Effector CD4-positive, alpha-beta T cell (primary cell): Measurements from ENCODE around the gene TNN.
"Not testable (repeated sequence)": the region's sequence is repeated elsewhere in the genome, so short reads cannot be mapped to it uniquely, and the experiment has no call there.

Experiments
- DNase-seq: peaks from one replicate; pipeline ENCODE4 v3.0.0-alpha.2; 2020

The TNN gene

DNA sequence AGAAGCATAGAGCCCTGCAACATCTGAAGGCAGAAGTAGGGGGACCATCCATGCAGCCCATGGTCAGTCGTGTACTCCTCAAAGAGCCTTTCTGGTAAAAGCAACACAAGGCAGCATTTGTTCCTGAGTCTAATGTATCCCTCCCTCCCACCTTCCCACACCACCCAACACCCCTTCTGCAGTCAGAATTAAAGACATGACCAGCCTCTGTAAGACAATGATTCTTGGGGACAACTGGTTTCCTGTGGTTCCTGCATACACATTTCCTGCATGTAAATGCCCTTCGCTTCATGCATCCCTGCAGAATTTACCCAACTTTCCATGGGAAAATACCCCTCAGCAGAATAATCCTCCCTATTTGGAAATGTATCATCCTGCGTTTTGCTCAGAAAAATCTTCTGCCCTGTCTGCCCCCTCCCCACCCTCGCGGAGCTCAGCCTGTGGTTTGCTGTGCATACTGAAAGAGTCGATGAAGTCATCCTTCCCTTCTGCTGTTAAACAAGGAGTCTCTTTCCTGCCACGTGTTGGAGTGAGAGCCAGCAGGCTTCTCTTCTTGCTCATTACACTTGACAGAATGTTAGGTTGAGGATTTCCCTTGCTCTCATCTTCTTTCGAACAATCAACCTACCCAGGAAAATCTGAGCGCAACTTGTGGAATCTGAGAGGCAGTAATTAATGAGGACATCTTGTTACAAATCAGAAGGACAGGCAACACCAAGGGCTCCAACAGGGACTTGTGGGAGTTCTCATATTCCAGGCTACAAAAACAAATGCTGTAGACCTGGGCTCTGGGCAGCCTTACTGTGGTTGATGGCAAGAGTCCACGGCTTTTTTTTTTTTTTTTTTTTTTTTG lies 4.7 kb downstream of the TNN start:
- DNase-seq: no peak

DNA sequence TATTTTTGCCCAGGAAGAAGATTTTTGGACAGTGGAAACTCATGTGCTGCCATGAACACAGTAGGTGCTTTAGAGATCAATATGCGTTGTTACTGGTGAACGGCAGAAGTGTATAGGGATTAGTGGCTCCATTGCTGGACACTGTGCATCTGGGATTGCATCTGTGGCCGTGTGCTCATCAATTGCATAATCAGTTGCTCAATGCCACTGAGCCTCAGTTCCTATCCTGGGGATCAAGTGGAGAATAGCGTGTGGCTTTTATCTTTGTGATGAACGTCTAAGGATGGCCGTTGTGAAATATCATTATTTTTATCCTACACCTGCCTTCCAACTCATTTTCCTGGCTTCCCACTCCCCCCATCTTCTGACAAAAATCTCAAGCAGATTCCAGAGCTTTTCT lies 5.4 kb downstream of the TNN start:
- DNase-seq: no peak

DNA sequence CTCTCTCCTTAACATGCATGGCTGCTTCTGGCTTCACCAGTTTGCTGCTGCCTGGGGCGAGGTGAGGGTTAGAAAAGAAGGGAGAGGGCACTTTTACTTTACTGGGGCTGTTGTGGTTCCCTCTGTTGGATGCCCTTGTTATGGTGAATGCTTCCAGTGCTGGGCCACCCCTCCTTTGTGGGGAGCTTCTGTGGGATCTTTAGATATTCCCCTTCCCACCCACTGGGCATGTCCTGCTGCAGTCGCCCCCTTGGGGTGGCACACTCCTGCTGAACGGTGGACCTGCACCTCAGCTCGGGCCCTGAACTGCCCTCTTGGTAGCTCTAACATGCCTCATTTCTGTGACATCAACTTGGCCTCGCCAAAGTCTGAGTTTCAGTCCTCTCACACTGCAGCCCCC lies 6.0 kb downstream of the TNN start:
- no peak for DNase-seq

DNA sequence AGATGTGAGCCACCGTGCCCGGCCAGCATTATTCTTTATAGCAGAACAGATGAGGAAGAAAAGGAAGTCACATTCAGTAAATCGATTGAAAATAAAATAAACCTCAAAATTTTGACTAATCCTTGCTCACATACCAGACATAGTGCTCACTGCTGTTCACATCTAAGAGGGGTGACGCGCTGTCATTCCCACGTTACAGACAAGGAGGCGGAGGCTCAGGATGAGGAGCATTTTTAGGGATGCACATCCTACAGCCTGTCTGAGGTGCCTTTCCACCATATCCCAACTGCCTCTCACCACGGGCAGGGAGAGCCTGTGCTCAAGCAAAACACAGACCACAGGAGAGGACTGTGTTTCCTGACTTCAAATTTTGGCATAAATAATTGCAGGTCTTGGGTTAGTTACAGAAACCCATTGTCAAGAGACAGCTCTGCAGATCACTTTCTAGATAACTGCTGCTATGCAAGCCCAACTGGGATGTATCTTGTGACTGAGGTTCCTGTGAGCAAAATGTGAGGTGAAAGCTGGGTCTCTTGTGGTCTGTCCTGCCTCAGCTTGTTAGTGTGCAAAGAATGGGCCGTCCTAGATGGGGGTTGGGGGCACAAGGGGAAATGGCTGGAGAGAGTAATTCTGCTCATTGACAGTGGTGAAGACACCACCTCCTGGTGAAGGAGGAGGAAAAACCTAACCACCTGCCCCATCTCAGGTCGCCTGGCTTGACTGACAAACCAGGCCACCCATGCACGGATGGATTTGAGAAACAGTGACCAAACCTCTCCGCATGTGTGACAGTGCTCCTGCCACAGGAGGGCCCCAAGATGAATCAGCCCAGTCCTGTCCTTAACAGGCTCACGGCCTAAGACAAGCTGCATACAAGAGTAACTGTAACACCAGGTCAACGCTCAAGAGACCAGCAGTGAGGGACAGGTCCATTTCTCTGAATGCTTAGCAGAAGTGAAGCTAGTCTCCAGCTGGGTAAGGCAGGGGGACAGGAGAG lies 8.2 kb downstream of the TNN start:
- DNase-seq: no peak

DNA sequence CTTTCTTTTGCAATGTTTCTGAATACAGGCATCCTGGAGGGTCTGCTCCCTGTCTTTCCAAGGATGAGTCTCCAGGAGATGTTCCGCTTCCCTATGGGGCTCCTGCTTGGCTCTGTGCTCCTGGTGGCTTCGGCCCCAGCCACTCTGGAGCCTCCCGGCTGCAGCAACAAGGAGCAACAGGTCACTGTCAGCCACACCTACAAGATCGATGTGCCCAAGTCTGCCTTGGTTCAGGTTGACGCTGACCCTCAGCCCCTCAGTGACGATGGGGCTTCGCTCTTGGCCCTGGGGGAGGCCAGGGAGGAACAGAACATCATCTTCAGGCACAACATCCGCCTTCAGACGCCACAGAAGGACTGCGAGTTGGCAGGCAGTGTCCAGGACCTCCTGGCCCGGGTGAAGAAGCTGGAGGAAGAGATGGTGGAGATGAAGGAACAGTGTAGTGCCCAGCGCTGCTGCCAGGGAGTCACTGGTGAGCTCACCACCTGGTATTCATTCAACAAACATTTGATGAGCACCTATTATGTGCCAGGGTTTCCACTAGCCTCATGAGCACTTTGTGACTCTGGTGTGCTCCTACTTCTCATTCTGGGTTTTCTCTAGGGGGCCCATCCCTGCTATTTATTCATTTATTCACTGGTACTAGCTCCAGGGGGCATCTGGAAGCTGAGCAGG lies 9.9 kb downstream of the TNN start:
- no peak for DNase-seq

DNA sequence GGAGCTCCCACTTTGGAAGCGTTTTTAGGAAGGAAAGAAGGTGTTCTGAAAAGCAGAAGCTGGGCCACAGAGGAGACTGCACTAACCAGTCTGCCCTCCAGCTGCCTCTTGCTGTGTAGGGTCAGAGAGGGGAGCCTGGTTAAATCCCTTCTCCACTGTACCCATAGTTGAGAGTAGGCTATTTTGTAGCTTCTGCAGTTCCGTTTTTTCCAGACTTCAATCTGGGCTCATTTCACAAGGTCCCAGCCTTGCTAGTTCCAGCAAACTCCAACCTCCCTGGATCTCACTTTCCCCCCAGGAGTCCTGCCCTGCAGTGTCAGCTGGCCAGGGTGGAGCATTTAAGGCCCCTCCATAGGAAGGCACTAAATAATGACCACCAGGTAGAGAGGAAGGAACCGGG lies 11.0 kb downstream of the TNN start:
- no peak for DNase-seq

DNA sequence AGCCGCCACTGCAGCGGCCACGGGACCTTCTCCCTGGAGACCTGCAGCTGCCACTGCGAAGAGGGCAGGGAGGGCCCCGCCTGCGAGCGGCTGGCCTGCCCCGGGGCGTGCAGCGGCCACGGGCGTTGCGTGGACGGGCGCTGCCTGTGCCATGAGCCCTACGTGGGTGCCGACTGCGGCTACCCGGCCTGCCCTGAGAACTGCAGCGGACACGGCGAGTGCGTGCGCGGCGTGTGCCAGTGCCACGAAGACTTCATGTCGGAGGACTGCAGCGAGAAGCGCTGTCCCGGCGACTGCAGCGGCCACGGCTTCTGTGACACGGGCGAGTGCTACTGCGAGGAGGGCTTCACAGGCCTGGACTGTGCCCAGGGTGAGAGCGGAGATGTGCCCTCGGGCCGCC lies 11.7 kb downstream of the TNN start:
- no peak for DNase-seq

DNA sequence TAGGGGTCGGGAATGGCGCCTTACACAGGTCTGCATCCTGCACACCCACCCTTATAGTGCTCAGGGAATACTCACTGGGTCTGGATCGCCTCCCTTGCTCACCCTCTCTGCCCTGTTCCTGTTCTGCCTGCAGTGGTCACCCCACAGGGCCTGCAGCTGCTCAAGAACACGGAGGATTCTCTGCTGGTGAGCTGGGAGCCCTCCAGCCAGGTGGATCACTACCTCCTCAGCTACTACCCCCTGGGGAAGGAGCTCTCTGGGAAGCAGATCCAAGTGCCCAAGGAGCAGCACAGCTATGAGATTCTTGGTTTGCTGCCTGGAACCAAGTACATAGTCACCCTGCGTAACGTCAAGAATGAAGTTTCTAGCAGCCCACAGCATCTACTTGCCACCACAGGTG lies 12.4 kb downstream of the TNN start:
- DNase-seq: no peak

DNA sequence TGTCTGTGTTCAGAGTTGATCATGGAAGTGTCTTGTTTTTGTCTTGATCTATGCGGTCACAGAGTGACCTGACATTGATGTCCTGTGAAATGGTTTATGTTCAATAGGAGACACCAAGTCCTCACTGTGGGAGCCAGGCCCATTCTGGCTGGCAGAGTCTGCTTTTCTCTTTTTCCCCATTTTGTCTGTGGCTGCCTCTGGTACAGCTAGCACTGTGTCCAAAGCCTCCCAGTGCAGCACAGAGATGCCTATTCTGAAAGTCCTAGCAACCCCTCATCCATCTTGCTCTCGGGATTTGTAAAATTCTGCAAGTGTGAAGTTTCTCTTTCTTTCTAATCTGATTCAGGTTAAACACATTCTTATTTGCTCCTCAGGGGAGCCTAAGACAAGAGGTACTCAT lies 14.3 kb downstream of the TNN start:
- no peak for DNase-seq

DNA sequence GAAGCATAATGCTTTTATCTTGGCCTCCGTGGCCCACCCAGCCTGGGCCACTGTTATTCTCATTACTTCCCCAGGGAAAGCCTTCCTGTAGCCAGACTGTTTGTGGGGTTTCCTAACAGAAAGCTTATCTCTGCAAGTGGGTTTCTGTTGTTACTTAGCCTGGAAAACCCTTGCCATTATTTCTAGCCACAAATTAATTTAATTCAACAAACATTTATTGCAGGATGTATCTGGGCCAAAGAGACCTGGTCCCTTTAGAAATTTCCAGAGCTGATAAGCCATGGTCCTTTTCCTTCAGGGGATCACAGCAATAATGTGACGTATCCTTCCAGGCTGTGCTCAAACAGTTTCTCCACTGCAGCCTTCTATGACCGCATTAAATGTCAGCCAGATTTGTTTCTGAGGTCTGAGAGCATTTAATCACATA lies 20.9 kb downstream of the TNN start:
- no peak for DNase-seq

DNA sequence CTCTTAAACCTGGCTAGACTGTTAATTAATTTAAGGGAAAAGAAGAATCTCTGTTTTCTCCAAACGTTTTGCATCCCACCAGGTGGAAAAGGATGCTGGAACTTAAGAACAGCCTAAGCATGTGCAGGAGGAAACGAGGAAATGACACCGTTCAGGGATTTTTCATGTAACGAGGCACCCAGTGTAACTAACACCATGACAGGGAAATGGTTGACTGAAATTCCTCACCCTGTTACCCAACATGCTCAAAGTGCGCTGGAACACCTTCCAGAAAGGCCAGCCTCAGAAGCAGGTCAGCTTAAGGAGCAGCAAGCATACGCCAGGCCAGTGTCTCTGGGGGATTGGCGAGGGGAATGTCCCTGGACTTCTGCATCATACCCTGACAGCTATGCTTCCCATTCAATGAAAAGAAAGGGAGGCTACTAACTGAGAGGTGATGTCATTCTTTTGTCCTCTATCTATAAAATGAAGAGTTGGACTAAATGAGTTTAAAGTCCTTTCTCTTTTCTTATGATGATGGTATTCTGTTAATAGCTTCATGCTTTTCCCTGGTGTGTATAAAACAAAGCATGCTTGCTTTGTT lies 21.6 kb downstream of the TNN start:
- no peak for DNase-seq

DNA sequence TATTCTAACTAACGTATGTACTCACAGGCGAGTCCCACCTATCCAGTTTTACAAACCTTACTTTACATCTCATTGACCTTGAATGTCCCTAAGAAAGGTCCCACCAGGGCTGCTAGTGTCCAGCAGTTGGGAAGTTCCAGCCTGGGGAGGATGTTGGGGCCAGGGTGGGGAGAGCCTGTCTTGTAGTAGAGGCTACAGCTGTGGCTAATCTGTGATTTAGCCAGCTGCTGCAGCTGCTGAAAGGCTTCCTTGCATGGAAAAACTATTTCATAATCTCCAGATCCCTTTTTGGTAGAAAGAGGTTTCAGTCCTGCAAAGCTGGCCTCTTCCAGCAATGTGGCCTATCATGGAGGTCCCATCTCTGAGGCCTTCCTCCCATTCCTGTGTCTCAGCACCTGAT lies 23.1 kb downstream of the TNN start:
- no peak for DNase-seq

DNA sequence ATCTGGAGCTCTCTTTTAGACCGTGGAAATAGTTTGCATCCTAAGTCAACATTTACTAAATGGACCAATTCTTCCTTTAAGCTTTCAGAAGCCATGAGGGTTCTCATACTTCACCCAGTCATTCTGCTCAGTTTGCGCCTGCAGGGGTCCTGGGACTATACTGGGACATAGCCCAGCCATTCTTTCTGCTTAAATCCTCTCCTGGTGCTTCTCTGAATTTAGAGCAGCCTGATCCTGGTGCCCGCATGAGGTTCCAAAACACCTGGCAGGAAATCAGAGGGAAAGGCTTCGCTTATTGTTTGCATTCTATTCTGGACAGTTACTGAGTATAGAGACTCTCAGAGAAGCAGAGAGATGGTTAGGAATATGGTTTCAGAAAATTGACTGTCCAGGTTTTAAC lies 27.0 kb downstream of the TNN start:
- no peak for DNase-seq

DNA sequence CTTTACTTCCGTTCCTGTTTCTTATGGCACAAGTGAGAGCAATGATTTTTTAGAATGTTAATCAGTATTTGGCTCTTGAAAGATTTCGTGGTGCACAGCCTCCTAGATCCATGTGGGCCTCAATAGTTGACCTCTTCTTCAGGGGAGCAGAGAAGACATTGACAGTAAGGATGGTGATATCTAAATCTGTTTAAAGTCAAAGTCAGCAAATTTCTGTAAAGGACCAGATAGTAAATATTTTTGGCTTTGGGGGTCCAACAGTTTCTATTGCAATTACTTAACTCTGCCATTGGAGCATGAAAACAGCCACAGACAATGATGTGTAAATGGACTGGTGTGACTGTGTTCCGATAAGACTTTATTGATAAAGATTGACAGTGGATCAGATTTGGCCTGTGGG lies 27.4 kb downstream of the TNN start:
- DNase-seq: no peak

DNA sequence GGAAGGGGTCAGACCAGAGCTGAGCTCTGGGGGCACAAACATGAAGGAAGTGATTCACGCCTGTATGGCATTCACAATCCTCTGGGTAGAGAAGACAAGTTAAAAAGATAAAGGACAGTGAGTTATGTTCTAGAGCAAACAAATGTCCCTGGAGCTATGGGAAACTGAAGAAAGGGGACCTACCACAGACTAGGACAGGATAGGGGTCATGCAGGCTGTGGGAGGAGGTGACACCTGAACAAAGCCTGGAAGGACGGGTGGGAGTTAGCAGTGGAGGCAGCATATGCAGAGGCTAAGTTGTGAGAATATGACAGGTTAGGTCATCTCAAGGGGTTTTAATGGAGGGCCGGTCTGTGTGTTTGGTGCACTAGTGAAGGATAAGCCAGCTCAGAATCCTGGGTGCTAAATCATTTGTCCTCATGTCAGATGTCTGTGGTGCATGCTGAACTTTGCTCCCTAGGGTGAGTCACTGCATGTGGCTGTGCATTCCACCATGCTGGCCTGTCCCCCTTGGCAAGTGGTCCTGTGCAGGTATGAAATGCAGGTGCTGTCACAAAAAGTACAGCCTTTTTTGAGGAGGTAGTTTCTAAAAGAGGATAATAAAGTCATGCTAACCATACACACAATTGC lies 28.5 kb downstream of the TNN start:
- no peak for DNase-seq

DNA sequence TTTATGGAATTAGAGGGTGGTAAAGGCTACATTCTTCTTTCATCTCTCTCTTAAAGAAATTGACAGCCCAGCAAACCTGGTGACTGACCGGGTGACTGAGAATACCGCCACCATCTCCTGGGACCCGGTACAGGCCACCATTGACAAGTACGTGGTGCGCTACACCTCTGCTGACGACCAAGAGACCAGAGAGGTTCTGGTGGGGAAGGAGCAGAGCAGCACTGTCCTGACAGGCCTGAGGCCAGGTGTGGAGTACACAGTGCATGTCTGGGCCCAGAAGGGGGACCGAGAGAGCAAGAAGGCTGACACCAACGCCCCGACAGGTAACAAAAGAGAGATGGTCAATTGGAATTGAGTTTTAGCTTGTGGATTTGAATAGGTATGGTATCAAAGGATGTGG lies 29.7 kb downstream of the TNN start:
- no peak for DNase-seq

DNA sequence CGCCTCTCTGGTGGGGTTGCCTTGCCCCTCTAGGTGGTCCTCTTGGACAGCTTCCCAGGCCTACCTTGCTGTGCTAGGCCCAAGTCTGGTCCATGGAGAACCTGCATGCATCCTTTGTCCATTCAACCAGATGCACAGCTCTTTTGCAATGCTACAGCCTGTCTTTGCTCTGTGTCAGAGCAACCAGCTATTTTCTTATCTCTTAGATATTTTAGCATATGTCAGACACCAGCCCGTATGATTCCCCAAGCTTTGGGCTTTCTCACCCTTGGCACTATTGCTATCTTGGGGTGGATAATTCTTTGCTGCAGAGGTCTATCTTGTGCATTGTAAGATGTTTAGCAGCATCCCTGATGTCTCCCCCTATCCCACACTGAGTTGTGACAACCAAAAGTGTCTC lies 32.3 kb downstream of the TNN start:
- no peak for DNase-seq

DNA sequence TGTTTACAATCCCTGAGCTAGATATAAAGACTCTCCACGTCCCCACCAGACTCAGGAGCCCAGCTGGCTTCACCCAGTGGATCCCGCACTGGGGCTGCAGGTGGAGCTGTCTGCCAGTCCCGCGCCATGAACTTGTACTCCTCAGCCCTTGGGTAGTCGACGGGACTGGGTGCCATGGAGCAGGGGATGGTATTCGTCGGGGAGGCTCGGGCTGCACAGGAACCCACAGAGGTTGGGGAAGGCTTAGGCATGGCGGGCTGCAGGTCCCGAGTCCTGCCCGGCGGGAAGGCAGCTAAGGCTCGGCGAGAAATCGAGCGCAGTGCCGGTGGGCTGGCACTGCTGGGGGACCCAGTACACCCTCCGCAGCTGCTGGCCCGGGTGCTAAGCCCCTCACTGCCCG lies 34.5 kb downstream of the TNN start:
- not testable (repeated sequence) for DNase-seq

DNA sequence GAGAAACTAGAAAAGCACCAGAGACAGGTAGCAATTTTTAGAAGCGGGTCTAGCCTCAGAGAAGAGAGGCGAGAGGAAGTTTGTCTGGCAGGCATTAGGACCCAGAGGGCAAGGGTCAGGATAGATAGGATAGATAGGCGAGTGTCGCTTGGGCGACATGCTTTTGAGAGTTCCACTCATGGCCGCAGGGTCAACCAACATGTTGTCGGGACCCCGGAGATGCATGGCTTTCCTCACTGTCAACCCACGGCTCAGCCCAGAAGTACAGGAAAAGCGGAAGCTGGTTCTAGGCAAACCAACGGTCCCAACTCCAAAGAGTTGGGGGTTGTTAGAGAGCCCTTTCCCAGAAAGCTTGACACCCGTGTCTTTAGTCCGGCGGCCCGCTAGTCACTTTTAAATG lies 38.9 kb downstream of the TNN start:
- DNase-seq: not testable (repeated sequence)

DNA sequence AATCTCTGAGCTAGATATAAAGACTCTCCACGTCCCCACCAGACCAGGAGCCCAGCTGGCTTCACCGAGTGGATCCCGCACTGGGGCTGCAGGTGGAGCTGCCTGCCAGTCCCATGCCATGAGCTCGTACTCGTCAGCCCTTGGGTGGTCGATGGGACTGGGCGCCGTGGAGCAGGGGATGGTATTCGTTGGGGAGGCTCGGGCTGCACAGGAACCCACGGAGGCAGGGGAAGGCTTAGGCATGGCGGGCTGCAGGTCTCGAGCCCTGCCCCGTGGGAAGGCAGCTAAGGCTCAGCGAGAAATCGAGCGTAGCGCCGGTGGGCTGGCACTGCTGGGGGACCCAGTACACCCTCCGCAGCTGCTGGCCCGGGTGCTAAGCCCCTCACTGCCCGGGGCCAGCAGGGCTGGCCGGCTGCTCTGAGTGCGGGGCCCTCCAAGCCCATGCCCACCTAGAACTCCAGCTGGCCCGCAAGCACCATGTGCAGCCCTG lies 40.7 kb downstream of the TNN start:
- not testable (repeated sequence) for DNase-seq

DNA sequence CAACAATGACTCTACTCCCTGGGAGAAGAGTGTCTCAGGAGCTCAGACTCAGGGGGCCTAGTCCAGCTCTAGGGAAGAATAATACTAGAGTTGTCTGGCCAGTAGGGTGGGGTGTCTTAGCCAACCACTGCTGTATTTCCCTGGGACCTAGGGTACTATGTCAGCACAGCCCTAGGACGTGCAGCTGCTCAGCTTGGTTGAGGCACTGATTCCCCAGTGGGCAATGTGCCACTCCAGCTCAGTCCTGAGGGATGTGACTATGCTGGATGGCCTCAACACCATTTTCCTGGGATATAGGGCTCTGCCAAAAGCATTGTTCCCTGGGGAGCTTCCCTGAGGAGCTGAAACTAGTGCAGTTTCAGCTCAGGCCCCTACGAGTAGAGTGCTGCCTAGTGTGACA lies 47.4 kb downstream of the TNN start:
- DNase-seq: no peak

DNA sequence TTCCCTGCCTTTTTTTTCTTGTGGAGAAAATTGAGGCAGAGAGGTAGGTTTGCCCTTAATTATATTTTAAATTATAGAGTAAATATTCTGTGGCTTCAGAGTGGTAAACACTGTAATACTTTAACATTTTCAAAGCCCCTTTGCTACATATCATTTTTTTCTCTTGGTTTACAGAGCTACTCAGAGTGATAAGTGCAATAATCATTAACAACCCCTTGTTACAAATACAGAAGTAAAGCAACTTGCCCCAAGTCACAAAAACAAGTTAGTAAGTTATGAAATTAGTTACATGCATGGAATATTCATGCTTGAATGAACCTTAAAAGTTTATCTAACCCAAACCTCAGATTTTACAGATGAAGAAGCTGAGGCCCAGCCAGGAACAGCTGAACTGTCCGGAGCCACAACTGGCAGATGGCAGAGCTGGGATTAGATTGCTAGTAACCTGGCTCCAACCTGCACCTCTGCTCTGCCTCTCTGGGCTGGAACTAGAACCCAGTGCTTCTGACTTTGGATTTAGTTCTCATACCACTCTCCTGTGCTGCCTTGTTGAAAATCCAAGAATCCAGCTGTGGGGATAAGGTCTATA lies 48.7 kb downstream of the TNN start:
- no peak for DNase-seq
